Neural progenitor cell (in vitro differentiated cells): ENCODE results near the gene NT5C.

ENCODE experiments used
- EZH2 ChIP-seq: fragments of 200-600 bp; sonication (generic); IDR thresholded peaks from 2 replicates; pipeline ENCODE4 v1.6.1; 2017; ENCODE audit warnings: antibody characterized with exemption, mild to moderate bottlenecking, moderate library complexity
- TF ChIP-seq, protein P1 (sequence below): fragments of 200-600 bp; sonication (generic); IDR thresholded peaks from 2 replicates; pipeline ENCODE4 v1.5.1; 2017; ENCODE audit warnings: antibody characterized with exemption, mild to moderate bottlenecking

DNA sequence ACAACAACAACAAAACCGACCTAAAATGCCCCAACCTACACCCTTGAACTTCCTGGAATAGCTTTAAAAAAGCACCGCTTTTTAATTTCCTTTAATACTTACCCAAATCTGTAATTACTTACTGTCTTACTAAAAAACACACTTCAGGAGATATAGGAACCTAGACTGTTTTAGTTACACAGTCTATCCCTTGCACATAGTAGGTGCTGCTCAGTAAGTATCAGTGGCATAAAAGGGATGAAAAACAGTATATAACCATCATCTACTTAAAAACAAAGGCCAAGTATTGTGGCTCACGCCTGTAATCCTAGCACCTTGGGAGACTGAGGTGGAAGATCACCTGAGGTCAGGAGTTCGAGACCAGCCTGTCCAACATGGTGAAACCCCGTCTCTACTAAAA is 45.1 kb upstream of the NT5C start:
- TF ChIP-seq, protein P1, sequence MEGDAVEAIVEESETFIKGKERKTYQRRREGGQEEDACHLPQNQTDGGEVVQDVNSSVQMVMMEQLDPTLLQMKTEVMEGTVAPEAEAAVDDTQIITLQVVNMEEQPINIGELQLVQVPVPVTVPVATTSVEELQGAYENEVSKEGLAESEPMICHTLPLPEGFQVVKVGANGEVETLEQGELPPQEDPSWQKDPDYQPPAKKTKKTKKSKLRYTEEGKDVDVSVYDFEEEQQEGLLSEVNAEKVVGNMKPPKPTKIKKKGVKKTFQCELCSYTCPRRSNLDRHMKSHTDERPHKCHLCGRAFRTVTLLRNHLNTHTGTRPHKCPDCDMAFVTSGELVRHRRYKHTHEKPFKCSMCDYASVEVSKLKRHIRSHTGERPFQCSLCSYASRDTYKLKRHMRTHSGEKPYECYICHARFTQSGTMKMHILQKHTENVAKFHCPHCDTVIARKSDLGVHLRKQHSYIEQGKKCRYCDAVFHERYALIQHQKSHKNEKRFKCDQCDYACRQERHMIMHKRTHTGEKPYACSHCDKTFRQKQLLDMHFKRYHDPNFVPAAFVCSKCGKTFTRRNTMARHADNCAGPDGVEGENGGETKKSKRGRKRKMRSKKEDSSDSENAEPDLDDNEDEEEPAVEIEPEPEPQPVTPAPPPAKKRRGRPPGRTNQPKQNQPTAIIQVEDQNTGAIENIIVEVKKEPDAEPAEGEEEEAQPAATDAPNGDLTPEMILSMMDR = no peak
- TF ChIP-seq EZH2 = no peak
